HL-60 (cell line): ENCODE data around the gene SNX2.

Source experiments
- CTCF ChIP-seq: IDR thresholded peaks from one replicate; pipeline ENCODE4 v1.5.1; 2011; ENCODE audit warnings: low read length, control low read depth, inconsistent platforms; ENCODE audit not compliant: insufficient read depth
- POLR2AphosphoS5 ChIP-seq: IDR thresholded peaks from 2 replicates; pipeline ENCODE4 v1.6.1; 2012; ENCODE audit warnings: low read depth
- REST ChIP-seq: IDR thresholded peaks from 2 replicates; pipeline ENCODE4 v1.6.1; 2012; ENCODE audit warnings: low read depth; ENCODE audit not compliant: insufficient replicate concordance

DNA sequence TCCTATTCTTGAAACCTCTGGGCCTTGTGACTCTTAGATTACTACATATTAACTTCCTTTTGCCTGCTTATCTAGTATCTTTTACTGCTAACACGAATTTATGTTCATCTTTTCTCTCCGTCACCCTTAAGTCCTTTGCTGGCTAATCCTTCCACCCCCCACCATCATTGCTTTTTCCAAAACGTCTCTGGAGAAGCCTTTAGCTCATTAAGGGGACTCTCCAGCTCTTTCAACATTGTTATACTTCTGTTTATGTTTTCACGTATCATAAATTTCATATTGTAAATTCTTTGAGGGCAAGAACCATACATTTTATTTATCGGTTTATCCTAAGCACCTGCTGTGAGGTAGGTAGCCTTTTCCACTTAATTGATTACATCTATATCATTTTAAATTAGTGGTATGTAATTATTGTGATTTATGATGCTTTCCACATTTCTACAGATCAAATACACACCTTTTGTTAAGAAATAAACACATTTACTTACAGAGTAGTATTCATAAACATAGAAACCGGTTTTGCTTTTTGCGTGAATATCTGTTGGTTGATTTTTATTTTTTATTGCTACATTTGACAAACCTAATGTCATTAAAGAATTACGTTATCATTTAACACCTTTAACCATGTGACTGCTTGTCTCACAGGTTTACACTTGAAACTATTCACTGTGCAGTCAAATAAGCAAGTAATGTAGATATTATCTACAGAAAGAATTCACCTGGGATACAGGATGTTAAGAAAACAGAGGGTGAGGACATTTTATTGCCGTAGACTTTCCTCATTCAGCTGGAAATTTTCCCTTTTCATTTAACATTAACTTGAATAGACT is 15.4 kb upstream of the SNX2 start:
- TF ChIP-seq REST (no peak), CTCF (no peak), POLR2AphosphoS5 (no peak)
